Activated gamma-delta T cell treated with Interleukin-2 at 50 U/mL for 16 hours (primary cell): ENCODE measurements around the gene STK32C.
"Not testable (repeated sequence)": the region's sequence is repeated elsewhere in the genome, so short reads cannot be mapped to it uniquely, and the experiment has no call there.

Experiments used
- DNase-seq: peaks from one replicate; pipeline ENCODE4 v3.0.0-alpha.2; 2020

STK32C gene

DNA sequence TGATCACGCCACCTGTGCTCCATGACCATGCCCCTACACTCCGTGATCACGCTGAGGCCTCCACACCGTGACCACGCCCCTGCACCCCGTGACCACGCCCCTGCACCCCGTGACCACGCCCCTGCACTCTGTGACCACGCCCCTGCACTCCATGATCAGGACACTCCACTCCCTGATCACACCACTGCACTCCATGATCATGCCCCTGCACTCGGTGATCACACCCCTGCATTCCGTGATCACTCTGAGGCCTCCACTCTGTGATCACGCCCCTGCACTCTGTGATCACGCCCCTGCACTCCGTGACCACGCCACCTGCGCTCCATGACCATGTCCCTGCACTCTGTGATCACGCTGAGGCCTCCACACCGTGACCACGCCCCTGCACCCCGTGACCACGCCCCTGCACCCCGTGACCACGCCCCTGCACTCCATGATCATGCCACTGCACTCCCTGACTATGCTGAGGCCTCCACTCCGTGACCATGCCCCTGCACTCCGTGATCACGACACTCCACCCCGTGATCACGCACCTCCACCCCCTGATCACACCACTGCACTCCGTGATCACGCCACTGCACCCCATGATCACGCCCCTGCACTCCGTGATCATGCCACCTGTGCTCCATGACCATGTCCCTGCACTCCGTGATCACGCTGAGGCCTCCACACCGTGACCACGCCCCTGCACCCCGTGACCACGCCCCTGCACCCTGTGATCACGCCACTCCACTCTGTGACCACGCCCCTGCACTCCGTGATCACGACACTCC lies 27.7 kb downstream of the STK32C start:
- DNase-seq: no peak

DNA sequence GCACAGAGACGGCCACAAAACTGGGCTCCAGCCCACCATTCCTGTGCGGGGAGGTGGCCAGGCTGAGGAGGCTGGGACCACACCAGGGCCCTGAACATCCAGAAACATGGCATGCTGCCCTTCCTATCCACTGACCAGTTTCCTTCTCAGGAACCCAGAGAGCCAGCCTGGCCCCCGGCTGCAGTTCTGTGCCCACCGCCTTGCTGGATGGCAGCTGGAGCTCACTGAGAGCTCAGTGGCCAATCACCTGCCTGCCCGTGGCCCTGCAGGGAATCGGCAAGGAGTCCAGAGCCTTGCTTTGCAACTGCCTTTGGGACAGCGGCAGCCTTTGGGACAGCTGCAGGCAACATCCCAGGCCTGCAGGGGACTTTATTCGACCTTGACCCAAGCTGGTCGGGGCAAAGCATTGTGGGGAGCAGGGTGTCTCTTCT lies 30.4 kb downstream of the STK32C start:
- no peak for DNase-seq

DNA sequence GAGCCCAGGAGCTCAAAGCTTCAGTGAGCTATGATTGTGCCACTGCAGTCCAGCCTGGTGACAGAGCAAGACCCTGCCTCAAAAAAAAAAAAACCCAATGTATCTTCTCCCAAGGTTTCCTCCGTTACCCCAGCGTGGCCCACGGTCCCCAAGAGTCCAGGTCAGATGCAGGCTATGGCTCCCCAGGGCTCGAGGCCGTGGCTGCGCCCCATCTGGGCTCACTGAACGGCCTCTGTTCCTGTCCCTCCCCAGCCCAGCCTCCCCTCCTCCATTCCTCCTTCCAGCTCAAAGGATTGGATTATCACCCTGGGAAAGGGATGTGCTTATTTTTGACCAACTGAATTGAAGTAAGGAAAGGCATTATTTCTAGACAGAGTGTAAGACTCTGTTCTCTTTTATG lies 31.0 kb downstream of the STK32C start:
- no peak for DNase-seq

DNA sequence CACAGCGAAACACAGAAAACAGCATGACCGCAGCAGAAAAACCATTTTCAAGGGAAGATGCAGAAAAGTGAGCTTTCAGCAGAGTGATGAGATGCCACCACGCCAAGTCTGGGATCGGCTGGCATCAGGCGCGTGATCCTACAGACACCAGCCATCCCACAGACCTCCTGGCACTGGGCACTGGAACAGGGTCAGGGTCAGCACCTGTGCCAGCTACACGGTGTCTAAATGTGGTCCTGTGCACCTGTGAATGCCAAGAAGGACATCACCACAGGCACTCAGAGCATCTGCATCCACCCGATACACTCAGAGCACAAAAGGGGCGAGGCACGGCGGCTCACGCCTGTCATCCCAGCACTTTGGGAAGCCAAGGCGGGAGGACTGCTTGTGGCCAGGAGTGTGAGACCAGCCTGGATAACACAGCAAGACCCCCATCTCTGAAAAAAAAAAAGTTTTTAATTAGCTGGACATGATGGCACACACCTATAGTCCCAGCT lies 31.5 kb downstream of the STK32C start:
- DNase-seq: no peak

DNA sequence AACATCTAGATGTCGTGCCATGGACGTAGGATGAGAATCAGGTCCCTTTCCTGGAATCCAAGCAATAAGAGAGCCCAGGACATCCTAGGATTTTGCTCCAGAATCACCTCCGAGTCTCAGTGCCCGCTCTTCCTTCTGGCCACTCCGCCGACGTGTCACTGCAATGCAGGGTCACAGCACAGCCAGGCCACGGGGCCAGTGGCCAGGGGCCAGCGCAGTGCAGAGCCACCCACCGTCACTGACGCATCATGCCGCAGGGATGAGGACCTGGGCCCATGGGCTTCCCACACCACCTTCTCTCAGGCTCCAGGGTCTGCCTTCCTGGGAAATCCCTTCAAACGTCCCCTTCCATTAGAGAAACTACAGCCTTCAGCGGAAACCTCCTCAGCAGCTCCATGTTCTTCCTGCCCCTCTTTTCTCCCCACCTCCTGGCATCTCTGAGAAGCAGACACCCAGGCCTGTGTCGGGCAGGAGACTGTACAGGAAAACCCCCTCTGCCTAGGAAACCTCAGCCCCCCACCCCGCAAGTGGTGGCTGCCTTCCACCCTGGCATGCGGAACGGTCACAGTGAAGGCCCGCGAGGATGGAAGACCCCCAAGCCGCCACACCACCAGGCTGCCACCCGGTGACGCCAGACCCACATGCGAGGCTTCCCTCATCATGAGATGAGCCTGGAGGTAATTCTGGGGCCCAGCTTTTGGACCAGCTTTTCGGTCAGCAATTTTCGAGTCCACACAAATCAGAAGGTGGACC lies 32.1 kb downstream of the STK32C start:
- DNase-seq: no peak

DNA sequence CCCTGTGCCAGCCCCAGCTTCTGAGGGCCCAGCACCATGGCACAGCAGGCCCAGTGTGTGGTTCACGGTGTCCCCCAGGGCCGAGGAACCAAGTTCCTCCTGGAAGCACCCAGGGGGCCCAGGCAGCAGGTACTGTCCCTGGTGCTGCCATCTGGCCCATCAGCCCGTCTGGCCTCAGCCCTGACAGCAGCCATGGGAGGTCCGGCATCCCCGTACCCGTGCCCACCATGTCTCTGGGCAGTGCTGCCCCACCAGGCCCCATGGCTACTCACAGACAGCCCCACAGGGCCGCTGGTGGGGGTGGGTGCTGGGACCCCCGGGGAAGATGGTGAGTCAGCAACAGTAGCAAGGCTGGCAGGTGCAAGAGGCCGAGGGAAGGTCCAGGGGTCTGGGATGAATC lies 32.8 kb downstream of the STK32C start:
- DNase-seq: no peak

DNA sequence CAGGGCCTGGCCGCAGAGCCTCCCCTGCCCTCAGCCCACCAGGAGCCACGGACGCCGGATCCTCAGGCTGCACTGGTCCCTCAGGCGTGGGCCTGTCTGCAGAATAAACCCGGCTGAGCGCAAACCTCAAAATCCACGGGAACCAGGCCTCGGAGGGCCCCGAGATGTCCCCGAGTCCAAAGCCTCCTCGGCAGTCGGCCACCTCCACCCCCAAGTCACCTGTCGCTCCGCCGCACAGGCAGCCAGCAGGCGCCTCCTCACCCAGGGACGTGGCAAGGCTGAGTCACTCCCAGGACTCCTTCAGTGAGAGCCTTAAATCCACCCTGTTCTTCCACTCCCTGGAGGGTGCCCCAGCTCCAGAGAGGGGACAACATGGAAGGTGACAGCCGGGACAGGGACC lies 33.2 kb downstream of the STK32C start:
- no peak for DNase-seq

DNA sequence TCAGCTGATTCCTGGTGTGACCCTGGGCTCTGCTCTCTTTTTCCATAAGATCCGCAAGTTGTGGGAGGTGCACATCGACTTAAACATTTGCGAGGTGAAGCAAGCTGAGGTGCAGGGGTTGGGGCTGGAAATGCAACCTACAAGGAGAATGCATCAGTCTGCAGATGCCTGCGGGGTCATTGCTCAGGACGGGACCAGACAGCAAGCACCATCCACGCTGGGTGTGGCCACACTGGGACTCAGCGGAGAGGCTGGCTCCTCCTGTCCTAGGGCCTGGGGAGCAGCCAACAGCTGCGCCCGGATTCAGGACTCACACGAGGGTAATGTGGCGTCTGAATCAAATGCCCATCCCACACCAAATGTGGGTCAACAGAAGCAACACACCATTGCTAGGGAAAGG lies 33.8 kb downstream of the STK32C start:
- no peak for DNase-seq

DNA sequence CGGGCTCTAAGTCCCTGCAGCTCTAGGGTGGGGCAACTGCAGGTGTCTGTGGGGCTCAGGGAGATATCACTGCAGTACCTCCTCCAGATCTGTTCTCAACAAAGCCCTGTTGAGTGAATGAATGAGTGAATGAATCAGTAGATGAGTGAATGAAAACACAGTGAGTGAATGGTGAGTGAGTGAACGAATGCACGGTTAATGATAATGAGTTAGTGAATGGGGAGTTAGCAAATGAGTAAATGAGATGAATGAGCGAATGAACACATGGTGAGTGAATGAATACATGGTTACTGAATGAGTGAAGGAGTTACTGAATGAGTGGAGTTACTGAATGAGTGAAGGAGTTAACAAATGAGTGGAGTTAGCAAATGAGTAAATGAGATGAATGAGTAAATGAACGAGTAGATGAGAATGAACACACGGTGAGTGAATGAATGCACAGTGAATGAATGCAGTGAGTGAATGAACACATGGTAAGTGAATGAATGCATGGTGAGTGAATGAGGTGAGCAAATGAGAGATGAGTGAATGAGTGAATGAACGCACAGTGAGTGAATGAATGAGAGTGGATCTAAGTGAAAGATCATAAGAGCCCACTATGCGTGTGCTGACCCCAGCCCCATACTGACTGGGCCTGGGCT lies 34.3 kb downstream of the STK32C start:
- no peak for DNase-seq

DNA sequence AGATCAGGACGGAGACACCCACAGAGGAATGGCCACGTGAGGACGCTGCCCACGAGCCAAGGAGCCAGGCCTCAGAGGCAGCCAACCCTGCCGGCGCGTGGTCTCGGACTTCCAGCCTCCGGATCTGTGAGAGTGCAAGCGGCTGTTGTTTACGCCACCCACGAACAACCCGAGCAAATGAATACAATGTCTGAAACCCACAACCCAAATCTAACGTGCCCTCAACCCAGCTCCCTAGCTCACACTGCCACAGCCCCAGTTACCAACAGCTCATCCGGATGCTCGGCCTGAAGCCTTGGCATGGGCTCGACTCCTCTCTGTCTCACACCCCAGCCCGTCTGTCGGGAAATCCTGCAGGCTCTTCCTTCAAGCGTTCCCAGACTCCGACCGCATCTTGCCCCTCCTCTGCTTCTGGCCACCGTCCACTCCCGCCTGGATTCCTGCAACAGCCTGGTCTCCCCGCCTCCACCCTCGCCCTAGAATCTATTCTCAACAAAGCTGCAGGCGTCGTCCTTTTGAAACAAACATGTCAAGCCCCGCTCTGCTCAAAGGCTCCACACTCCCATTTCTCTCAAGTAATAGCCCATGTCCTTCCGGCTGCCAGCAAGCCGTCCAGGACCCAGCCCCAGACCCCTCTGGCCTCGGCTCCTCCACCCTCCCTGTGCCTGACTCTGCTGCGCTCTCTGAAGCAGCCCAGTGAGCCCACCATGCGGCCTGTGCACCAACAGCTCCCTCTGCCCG lies 35.3 kb downstream of the STK32C start:
- DNase-seq: no peak

DNA sequence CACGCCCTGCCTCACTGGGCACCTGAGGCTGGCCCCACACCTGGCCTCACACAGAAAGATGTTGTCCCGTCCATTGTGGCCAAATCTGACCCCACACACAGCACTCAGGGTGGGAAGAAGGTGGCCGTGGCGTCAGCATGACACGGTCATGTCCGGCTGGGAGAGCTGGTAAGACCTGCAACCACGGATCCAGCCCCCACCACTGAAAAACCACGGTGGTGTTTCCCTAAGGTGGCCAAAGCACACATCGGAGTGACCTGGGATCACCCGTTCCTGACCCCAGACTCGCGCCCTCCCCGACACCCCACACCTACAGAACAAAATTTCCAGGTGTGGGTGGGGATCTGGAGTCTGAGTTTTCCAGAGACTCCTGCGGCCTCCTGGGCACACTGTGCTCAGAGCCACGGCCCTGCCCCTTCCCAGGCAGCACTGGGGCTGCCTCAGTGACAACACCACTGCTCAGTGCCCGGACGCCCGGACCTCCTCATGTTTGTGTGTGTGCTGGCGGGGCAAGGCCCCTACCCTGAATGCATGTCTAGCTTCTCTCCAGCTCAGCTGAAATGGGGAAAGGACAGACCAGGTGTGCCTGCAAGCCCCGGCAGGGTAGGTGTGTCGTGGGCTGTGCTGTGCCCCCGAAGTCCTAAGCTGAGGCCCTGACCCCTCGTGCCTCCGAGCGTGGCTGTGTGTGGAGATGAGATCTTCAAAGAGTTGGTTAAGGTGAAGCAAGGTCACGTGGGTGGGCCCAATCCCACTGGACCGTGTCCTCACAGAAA lies 36.1 kb downstream of the STK32C start:
- no peak for DNase-seq

DNA sequence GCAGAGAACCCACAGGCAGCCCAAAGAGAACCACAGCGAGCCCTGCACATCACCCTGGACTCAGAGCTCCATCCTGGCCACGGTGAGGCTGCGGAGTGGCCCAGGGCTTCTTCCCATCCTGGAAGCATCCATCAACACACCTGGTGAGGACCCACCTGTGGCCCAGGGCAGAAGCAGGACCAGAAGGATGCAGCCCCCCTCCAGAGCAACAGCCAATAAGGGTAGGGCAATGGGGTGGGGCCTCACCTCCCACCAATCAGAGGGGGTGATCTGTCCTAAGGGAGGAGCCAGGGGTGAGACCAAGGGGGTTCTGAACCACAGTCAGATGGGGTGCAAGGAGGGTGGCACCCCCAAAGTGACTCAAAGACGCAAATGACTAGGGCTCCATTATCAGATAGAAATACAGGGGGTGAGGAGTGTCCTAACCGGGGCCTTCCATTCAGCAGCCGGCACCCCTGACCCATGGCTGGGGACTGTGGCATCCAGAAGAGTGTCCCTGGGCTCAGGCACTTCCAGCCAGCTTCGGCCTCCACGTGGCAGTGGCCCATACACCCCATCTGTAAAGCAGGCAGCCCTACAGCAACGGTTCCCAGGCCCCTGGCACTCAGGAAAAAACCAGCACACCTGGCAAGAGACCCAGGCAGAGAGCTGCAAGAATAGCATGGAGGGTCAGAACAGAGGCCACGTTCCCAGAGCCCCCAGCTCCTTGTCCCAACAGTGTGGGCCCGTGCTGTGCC lies 36.9 kb downstream of the STK32C start:
- DNase-seq: no peak

DNA sequence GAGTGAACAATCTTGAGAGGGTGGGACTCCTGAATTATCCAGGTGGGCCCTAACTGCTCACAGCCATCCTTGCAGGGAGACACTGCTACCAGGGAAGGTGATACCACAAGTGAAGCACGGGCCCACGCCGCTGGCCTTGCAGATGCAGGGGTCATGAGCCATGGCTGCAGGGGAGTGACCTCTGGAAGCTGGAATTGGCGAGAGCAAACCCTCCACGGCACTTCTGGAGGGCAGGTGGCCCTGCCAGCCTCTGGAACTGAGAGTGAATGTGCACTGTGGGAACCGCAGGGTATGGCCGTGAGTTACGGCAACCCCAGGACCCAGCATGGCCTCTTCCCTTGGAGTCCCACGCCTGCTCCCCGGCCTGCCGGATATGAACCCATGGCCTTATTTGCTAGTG lies 37.5 kb downstream of the STK32C start:
- DNase-seq: no peak

DNA sequence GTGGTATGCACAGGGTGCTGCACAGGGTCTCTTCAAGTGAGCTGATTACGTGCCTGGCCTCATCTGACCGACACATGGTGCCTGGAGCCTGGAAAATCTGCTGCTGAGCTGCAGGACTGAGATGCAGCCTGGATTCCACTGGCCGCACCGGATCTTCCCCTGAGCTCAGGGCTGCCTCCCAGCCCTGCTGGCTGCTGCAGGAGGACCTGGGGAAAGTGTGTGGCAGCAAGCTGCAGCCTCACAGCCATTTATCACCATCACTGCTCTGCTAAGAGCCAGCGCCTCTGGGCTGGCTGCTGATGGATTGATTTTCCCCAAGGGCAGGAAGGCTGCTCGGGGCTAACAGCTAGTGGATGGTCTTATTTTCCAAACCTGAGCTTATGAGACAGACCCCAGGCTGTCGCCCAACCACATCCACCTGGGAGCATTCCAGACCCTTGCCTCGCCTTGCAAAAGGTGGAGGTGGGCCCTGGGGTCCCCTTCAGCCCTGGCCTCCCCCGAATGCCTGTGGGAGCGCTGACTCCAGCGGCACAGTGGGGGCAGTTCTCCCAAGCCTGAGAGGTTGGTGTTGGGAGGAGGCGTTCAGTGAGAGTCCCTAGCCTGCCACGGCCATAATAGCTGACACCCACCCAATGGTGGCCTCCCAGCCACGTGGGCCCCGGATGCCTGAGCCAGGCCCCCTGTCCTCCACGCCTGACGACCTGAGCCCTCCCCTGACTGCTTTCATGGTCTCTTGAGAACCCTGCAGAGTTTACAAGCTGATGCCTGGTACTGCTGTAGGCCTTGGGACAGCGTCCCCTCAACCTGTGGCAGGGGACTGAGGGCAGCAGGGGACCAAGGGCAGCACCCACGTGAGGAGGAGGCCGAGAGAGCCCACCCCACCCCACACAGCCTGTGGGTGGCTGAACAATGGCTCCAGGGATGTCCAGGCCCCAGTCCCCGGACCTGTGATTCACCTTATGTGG lies 38.2 kb downstream of the STK32C start:
- DNase-seq: no peak

DNA sequence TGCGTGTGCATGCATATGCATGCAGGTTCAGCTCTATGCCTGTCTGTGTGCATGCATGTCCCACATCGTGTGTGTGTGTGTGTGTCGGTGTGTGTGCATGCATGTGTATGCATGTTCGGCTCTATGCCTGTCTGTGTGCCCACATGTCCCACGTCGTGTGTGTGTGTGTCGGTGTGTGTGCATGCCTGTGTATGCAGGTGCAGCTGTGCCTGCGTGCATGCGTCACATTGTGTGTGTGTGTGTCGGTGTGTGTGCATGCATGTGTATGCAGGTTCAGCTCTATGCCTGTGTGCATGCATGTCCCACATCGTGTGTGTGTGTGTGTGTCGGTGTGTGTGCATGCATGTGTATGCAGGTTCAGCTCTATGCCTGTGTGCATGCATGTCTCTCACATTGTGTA lies 39.8 kb downstream of the STK32C start:
- not testable (repeated sequence) for DNase-seq

DNA sequence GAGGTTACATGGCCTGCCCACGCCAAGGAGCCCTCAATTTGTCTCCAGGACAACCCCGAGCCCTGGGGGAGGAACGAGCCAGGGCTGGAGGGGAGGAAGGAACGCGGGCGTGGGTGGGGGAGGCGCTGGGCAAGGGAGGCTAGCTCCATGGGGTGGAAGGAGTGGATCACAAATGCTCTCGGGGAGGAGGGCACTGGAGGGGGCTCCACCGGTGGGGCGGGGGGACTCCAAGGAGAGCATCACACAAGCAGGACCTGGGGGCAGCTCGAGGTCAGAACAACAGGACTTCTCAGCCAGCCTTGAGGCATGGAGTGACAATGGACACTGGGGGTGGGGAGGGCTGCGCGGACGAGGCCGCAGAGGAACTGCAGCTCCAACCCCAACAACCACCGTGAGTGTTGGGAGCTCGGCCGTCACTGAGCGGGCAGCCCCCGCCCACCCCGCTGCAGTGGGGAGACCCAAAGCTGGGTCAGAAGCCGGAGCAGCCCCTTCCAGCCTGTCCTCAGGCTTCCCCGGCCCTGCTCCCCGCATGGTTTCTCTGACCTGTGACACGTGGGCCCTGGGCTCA lies 41.1 kb downstream of the STK32C start:
- no peak for DNase-seq

DNA sequence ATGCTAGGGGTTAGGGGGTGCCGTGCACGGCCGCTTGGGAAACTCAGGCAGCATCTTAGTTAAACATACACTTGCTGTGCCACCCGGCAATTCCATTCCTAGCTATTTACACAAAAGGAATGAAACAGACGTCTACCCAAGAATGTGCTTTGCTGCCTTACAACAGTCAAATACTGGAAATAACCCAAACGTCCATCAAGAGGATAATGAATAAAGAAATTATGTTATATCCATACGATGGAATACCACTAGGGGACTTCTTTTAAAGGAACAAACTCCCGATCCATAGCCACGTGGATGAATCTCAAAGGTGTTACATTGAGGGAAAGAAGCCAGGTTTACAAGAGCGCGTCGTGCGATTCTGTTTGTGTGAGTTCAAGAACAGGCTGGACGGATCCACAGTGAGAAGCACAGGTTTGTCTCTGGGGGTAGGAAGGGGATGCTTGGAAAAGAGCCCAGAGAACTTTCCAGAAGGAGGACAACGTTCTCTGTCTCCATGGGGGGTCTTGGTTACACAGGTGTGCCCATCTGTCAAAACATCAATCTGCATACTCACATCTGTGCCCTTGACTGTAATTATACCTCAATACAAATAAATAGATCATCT lies 41.8 kb downstream of the STK32C start:
- no peak for DNase-seq

DNA sequence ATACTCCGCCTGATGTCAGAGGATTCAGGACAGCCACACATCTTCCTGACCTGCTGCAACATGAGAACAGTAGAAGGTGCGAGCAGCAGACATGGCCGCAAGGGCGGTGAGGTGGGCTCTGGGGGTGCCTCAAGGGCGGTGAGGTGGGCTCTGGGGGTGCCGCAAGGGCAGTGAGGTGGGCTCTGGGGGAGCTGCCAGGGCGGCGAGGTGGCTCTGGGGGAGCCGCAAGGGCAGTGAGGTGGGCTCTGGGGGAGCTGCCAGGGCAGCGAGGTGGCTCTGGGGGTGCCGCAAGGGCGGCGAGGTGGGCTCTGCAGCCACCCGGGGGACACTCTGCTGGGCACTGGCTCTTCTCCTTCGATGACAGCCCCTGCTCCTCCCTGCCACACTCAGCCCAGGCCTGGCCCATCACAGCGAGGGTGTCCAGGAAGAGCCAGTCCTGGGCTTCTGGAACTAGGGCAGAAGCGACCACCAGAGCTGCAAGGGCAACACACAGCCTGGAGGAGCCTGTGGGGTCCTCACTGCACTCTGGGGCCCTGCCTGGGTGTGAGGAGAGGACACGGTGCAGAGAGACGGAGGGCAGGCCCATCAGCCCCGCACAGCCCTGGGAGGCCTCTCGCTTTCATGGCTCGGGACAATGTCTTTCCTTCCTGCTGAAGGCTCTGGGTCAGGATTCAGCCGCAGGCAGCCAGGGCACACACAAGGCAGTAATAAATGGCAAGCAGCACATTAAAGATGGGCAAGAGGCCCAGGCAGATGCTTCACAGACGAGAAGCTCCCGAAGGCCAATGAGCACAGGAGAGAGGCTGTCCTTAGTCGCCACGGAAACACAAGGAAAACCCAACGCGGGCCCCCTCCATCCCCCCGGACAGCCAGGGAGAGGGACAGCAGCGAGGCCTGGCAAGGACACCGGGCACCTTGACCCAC lies 42.5 kb downstream of the STK32C start:
- DNase-seq: no peak
